Tracheal epithelial cell (primary cell): ENCODE data around the gene SKP1. TPM values are rescaled to one million over a fixed set of nuclear protein-coding genes. Genes with fewer than 3 reads are reported as not detected.

ENCODE experiments used
- total RNA-seq: library from RNA; depleted of rRNA; stranded (reverse); fragments of >200 nt; gene quantifications from 2 replicates; pipeline ENCODE4 v1.2.1, GENCODE V29; 2014

The SKP1 gene
- total RNA-seq = 145 and 193 TPM in 2 replicates

GRCh38 chr5:134176511-134177368 is at the start of gene SKP1:
TSS of gene SKP1 (minus strand) at chr5:134176950. CDS start at chr5:134174022, 2,928 bp downstream.

GRCh38 chr5:134225780-134226440 is 49.2 kb upstream of the SKP1 start, which contains the start of gene PPP2CA:
TSS of gene PPP2CA (minus strand) at chr5:134226073. CDS start at chr5:134225861, 212 bp downstream.

GRCh38 chr5:134113902-134114875 is 62.6 kb downstream of the SKP1 start, which contains the start of gene TCF7:
TSS of gene TCF7 (plus strand) at chr5:134114681. CDS start at chr5:134114907, 226 bp downstream.

Other genes starting within 250 kb of the SKP1 start
- gene C5orf15, start 208.3 kb downstream of the SKP1 start, total RNA-seq = 28.8 and 41.9 TPM in 2 replicates
- 526 and 588 TPM in 2 replicates for gene VDAC1, start 172.0 kb downstream of the SKP1 start, total RNA-seq
- 0.24 TPM in 1 of 2 replicates, not detected in the other for gene TCF7, start 62.3 kb downstream of the SKP1 start, total RNA-seq
- 54.2 and 55.4 TPM in 2 replicates for gene PPP2CA, start 49.1 kb upstream of the SKP1 start, total RNA-seq
- 0.85 and 1.4 TPM in 2 replicates for gene CDKL3, start 190.2 kb upstream of the SKP1 start, total RNA-seq
- gene UBE2B, start 194.6 kb upstream of the SKP1 start, total RNA-seq = 16.4 and 76.9 TPM in 2 replicates
- 22.4 and 29.4 TPM in 2 replicates for gene CDKN2AIPNL, start 234.9 kb upstream of the SKP1 start, total RNA-seq